BLaER1 (cell line): ENCODE results near the gene CASK.

Experiments used
- H3K27ac ChIP-seq: shearing (Covaris generic); formaldehyde crosslinking; 2 replicates; pipeline ENCODE4 v1.8.1; 2022
- H3K27me3 ChIP-seq: shearing (Covaris generic); formaldehyde crosslinking; 2 replicates; pipeline ENCODE4 v1.8.1; 2022
- H3K36me3 ChIP-seq: shearing (Covaris generic); formaldehyde crosslinking; 2 replicates; pipeline ENCODE4 v1.8.1; 2022
- H3K4me1 ChIP-seq: shearing (Covaris generic); formaldehyde crosslinking; 2 replicates; pipeline ENCODE4 v1.8.1; 2022
- H3K4me2 ChIP-seq: shearing (Covaris generic); formaldehyde crosslinking; 2 replicates; pipeline ENCODE4 v1.8.1; 2022
- H3K4me3 ChIP-seq: shearing (Covaris generic); formaldehyde crosslinking; 2 replicates; pipeline ENCODE4 v1.8.1; 2022
- H3K9ac ChIP-seq: shearing (Covaris generic); formaldehyde crosslinking; 2 replicates; pipeline ENCODE4 v1.8.1; 2022
- H3K9me3 ChIP-seq: shearing (Covaris generic); formaldehyde crosslinking; 2 replicates; pipeline ENCODE4 v1.8.1; 2022
- H4K20me1 ChIP-seq: shearing (Covaris generic); formaldehyde crosslinking; 2 replicates; pipeline ENCODE4 v1.8.1; 2022
- Cebpa-rat ChIP-seq: shearing (Covaris generic); IDR thresholded peaks from 2 replicates; pipeline ENCODE4 v1.8.1; 2022

The CASK gene

GRCh38 chrX:41468647-41469323, 454.6 kb downstream of the CASK start:
- H3K27me3 ChIP-seq = no peaks in the 10 kb centered on the region

More at GRCh38 chrX:41468647-41469323, 454.6 kb downstream of the CASK start:
- H3K4me2 ChIP-seq = no peak overlapping the region
- H3K9ac ChIP-seq = no peak overlapping the region
- H3K4me1 ChIP-seq = no peaks in the 10 kb centered on the region
- peaks cover 13% of the 10 kb centered on the region for H3K9me3 ChIP-seq
- no peak overlapping the region for H3K27ac ChIP-seq
- TF ChIP-seq Cebpa-rat = no peak
- H4K20me1 ChIP-seq = no peaks in the 10 kb centered on the region
- no peaks in the 10 kb centered on the region for H3K36me3 ChIP-seq
- H3K4me3 ChIP-seq = no peak overlapping the region
